CD4-positive, alpha-beta T cell (primary cell): ENCODE measurements around the gene SCN1A. TPM values are rescaled to one million over a fixed set of nuclear protein-coding genes. Genes with fewer than 3 reads are reported as not detected.

Source experiments
- ATAC-seq: fragments of 200-7000 bp; cut with Tn5 transposase; one replicate; pipeline ENCODE4 v1.10.0; 2022; ENCODE audit warnings: mild to moderate bottlenecking; ENCODE audit not compliant: poor library complexity
- CTCF ChIA-PET: fragments of 350-600 bp; sonication (Branson Sonifier 250); formaldehyde crosslinking; loops from one replicate; lab custom pipeline; 2021; ENCODE audit warnings: antibody characterized with exemption, inconsistent platforms; lab: Charles Lee
- POLR2A ChIA-PET: fragments of 350-600 bp; sonication (Branson Sonifier 250); formaldehyde crosslinking; loops from one replicate; lab custom pipeline; 2021; ENCODE audit warnings: antibody characterized with exemption, inconsistent platforms; lab: Charles Lee
- DNase-seq, 14 experiments: peaks; one replicate each; pipeline ENCODE4 v3.0.0-alpha.2; 2013 to 2020; ENCODE audit warnings: mixed read lengths in 2 of 14
- H3K27ac ChIP-seq, 2 donors: one replicate each; pipeline versions ENCODE4 v1.5.1 to v1.7.0; 2013; ENCODE audit warnings: low read length in 2 of 2, low read depth in 1 of 2, mild to moderate bottlenecking in 1 of 2
- H3K27me3 ChIP-seq, 2 experiments: 1 replicate in 1 of 2; 2 replicates in 1 of 2; pipeline versions ENCODE4 v1.6.1 to v1.7.0; 2013; ENCODE audit warnings: low read length in 2 of 2, control low read depth in 1 of 2, mild to moderate bottlenecking in 1 of 2, moderate library complexity in 1 of 2; ENCODE audit not compliant: insufficient read depth in 2 of 2, control insufficient read depth in 1 of 2
- H3K36me3 ChIP-seq: one replicate; pipeline ENCODE4 v1.6.1; 2013; ENCODE audit warnings: low read length, control low read depth; ENCODE audit not compliant: insufficient read depth
- H3K4me1 ChIP-seq: one replicate; pipeline ENCODE4 v1.6.1; 2013; ENCODE audit warnings: low read length, control low read depth; ENCODE audit not compliant: insufficient read depth
- H3K4me3 ChIP-seq: one replicate; pipeline ENCODE4 v1.5.1; 2013; ENCODE audit warnings: mild to moderate bottlenecking, low read length, moderate library complexity
- H3K9me3 ChIP-seq, 2 experiments: 1 replicate in 1 of 2; 2 replicates in 1 of 2; pipeline versions ENCODE4 v1.6.1 to v1.7.0; 2013; ENCODE audit warnings: low read length in 2 of 2, mild to moderate bottlenecking in 2 of 2, control low read depth in 1 of 2, moderate library complexity in 1 of 2; ENCODE audit not compliant: control insufficient read depth in 1 of 2, insufficient read depth in 1 of 2
- H3K27ac Mint-ChIP-seq: one replicate; pipeline ENCODE4 v1.8.0; 2020; ENCODE audit warnings: mixed read lengths
- H3K27me3 Mint-ChIP-seq: one replicate; pipeline ENCODE4 v1.8.0; 2021; ENCODE audit warnings: mixed read lengths
- H3K36me3 Mint-ChIP-seq: one replicate; pipeline ENCODE4 v1.8.0; 2021; ENCODE audit warnings: low read depth, mixed read lengths
- H3K4me1 Mint-ChIP-seq: one replicate; pipeline ENCODE4 v1.8.0; 2021; ENCODE audit warnings: low read depth, mixed read lengths
- H3K4me3 Mint-ChIP-seq: one replicate; pipeline ENCODE4 v1.8.0; 2020; ENCODE audit warnings: mild to moderate bottlenecking, mixed read lengths
- H3K9me3 Mint-ChIP-seq: one replicate; pipeline ENCODE4 v1.8.0; 2020; ENCODE audit warnings: mixed read lengths
- intact Hi-C, 2 experiments: fragments of 100-400 bp; cut with DNase I in 1 of 2; cut with micrococcal nuclease in 1 of 2; formaldehyde crosslinking; loops; one replicate each; pipeline versions ENCODE4 v1.15.1 to v1.9.0; 2023 to 2025; cut with DNase I, micrococcal nuclease
- total RNA-seq, 174 experiments: library from RNA in 2 of 174; stranded (reverse) in 2 of 174; gene quantifications; one replicate each; pipeline ENCODE4 v1.2.3 and lab custom pipeline; 2021 to 2026
- TF ChIP-seq, protein P1 (sequence below): fragments of 200-600 bp; IDR thresholded peaks from one replicate; pipeline ENCODE4 v1.8.0; 2022; ENCODE audit warnings: antibody characterized with exemption, mild to moderate bottlenecking

Gene SCN1A
- total RNA-seq, 2 experiments from 2014 or later, result not detected

DNA sequence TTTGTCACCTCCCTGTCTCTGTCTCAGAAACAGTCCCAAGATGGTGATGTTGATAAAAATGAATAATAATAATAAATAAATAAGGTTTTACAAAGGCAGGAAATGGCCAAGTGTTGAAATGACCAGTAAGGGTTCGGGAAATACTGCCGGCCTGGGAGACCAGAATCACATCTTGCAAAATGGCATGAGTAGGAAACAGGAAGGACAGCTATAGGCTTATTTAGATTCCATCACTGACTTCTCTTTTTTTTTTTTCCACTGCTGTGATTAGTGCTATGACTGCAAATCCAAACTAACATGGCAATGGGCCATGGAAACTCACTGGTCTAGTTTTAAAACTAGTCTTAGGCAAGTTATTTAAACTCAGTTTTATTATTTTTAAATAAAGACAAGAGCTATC, 60.6 kb downstream of the SCN1A start:
- H3K27me3 Mint-ChIP-seq, result peaks cover 24% of the 10 kb centered on the region
- no peak for ATAC-seq
- Histone ChIP-seq H3K4me3 (no peak overlapping the region), H3K27me3 (peaks cover 0 to 3% of the 10 kb centered on the region in 2 experiments), H3K27ac (no peak overlapping the region), H3K9me3 (no peaks in the 10 kb centered on the region), H3K36me3 (no peaks in the 10 kb centered on the region), H3K4me1 (no peaks in the 10 kb centered on the region)
- ChIA-PET CTCF (no interaction called here), POLR2A (no interaction called here)
- no peaks in the 10 kb centered on the region for H3K36me3 Mint-ChIP-seq
- no peaks in the 10 kb centered on the region for H3K9me3 Mint-ChIP-seq
- DNase-seq, result peak in 2 of 14 experiments; percentile 4 to 9
- TF ChIP-seq, protein P1, sequence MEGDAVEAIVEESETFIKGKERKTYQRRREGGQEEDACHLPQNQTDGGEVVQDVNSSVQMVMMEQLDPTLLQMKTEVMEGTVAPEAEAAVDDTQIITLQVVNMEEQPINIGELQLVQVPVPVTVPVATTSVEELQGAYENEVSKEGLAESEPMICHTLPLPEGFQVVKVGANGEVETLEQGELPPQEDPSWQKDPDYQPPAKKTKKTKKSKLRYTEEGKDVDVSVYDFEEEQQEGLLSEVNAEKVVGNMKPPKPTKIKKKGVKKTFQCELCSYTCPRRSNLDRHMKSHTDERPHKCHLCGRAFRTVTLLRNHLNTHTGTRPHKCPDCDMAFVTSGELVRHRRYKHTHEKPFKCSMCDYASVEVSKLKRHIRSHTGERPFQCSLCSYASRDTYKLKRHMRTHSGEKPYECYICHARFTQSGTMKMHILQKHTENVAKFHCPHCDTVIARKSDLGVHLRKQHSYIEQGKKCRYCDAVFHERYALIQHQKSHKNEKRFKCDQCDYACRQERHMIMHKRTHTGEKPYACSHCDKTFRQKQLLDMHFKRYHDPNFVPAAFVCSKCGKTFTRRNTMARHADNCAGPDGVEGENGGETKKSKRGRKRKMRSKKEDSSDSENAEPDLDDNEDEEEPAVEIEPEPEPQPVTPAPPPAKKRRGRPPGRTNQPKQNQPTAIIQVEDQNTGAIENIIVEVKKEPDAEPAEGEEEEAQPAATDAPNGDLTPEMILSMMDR, result no peak
- H3K27ac Mint-ChIP-seq, result no peak overlapping the region
- intact Hi-C loops, result no loop called here
- no peaks in the 10 kb centered on the region for H3K4me1 Mint-ChIP-seq
- no peak overlapping the region for H3K4me3 Mint-ChIP-seq

DNA sequence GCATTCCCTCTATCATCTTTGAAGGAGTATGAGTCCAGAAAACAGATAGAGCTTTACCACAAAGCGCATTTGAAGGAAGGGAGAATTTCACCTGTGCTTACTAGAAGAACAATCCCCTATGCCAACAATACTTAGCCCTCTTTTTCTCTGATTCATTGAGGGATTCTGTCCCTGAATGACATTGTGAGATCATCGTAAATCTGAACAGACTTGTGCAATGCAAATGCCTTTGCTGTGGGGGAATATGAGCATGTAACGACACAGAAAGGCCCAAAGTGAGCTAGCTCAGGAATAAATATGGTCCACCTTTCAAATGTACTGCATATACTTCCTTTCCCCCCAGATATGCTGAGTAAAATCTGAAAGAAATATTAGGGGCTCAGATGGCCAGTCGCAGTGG, 67.6 kb downstream of the SCN1A start:
- Histone ChIP-seq H3K4me3 (no peak overlapping the region), H3K27me3 (no peaks in the 10 kb centered on the region), H3K9me3 (no peaks in the 10 kb centered on the region), H3K36me3 (no peaks in the 10 kb centered on the region), H3K27ac (no peak overlapping the region), H3K4me1 (no peaks in the 10 kb centered on the region)
- ChIA-PET POLR2A (no interaction called here), CTCF (no interaction called here)
- Mint-ChIP-seq H3K36me3 (no peaks in the 10 kb centered on the region), H3K27ac (no peak overlapping the region), H3K27me3 (peaks cover 13% of the 10 kb centered on the region), H3K4me3 (no peak overlapping the region), H3K4me1 (no peaks in the 10 kb centered on the region), H3K9me3 (no peaks in the 10 kb centered on the region)
- TF ChIP-seq, protein P1, result no peak
- ATAC-seq, result no peak
- no peak for DNase-seq
- intact Hi-C loops, result no loop called here

DNA sequence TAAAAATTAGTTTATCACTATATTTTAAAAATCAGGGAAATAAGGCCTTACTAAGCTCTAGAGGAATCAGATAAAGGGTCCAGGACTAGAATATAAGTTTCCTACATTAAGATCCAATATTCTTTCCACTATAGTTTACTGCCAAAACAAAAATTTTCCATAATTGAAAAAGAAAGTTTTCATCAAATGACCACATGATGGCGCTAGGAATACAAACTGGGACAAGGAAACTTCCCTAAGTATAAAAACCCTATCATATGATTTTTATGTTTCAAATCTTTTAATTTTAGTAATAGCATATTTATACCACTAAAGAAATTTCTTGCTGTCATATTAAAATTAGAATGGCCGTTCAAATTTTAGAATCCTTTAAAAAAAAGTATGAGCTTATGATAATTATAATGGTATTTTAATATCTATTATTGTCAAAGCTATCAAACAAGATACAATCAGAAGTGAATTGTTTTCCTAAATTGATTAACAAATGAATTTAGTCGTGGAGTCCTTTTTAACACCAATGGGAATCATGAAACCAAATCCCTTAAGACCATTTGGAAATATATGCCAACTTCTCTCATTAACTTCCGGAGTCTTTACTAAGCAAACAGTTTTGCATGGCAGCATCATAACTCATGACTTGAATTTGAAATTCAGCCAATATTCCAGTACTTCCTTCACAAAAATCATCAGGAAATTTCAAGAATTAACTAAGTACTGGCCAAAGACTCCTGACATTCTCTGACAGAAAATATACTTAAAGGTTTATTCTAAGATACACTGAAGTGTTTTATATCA, 70.3 kb downstream of the SCN1A start:
- DNase-seq (peak in 1 of 14 experiments; percentile 4), ATAC-seq (no peak)
- Histone ChIP-seq H3K4me1 (no peaks in the 10 kb centered on the region), H3K27ac (no peak overlapping the region), H3K9me3 (no peaks in the 10 kb centered on the region), H3K4me3 (no peak overlapping the region), H3K27me3 (no peaks in the 10 kb centered on the region), H3K36me3 (no peaks in the 10 kb centered on the region)
- H3K27me3 Mint-ChIP-seq, result peaks cover 5% of the 10 kb centered on the region
- H3K36me3 Mint-ChIP-seq, result no peaks in the 10 kb centered on the region
- ChIA-PET POLR2A (no interaction called here), CTCF (no interaction called here)
- no peaks in the 10 kb centered on the region for H3K4me1 Mint-ChIP-seq
- no peak overlapping the region for H3K27ac Mint-ChIP-seq
- H3K4me3 Mint-ChIP-seq, result no peak overlapping the region
- TF ChIP-seq, protein P1, result no peak
- intact Hi-C loops, result no loop called here
- no peaks in the 10 kb centered on the region for H3K9me3 Mint-ChIP-seq
